Left lung (tissue), 10 donors: ENCODE measurements around the gene INS. TPM values are rescaled to one million over a fixed set of nuclear protein-coding genes. Genes with fewer than 3 reads are reported as not detected.

Experiments
- ATAC-seq: fragments of 200-7000 bp; cut with Tn5 transposase; one replicate; pipeline ENCODE4 v1.9.1; 2020; ENCODE audit warnings: moderate library complexity
- DNase-seq, 4 donors: peaks; one replicate each; pipeline ENCODE4 v3.0.0-alpha.2; 2013 to 2020
- H3K27ac ChIP-seq, 2 donors: fragments of 200-600 bp; sonication (generic) in 1 of 2; one replicate each; pipeline versions ENCODE4 v1.5.0 to v1.8.0; 2020 to 2021
- H3K27me3 ChIP-seq, 2 donors: fragments of 200-600 bp; sonication (generic) in 1 of 2; one replicate each; pipeline versions ENCODE4 v1.5.0 to v1.8.0; 2020 to 2021
- H3K36me3 ChIP-seq, 2 donors: fragments of 200-600 bp; sonication (generic) in 1 of 2; one replicate each; pipeline versions ENCODE4 v1.5.0 to v1.8.0; 2020 to 2021
- H3K4me1 ChIP-seq, 2 donors: fragments of 200-600 bp; one replicate each; pipeline ENCODE4 v1.8.0; 2021
- H3K4me3 ChIP-seq, 2 donors: fragments of 200-600 bp; sonication (generic) in 1 of 2; one replicate each; pipeline versions ENCODE4 v1.5.0 to v1.8.0; 2020 to 2021; ENCODE audit warnings: mild to moderate bottlenecking in 1 of 2
- H3K9me3 ChIP-seq, 2 donors: fragments of 200-600 bp; sonication (generic) in 1 of 2; one replicate each; pipeline versions ENCODE4 v1.5.0 to v1.8.0; 2020 to 2021
- intact Hi-C, 2 donors: fragments of 100-400 bp; cut with DNase I; formaldehyde crosslinking; loops; one replicate each; pipeline versions ENCODE4 v1.11.2 to v1.14.2; 2022
- polyA plus RNA-seq, 6 donors: library from polyadenylated mRNA; unstranded; fragments of 120-200 nt; gene quantifications; one replicate each; pipeline ENCODE4 v1.2.1, GENCODE V29; 2013; ENCODE audit not compliant: insufficient read length in 6 of 6
- total RNA-seq, 2 donors: library from RNA; stranded (reverse); fragmentation: NEBNext Ultra II Directional; extraction: Animal tissue kit (Norgen Biotek cat#: 25700); gene quantifications; one replicate each; pipeline ENCODE4 v1.2.1, GENCODE V29; 2021
- TF ChIP-seq, protein P1 (sequence below), 2 donors: fragments of 200-600 bp; sonication (generic) in 1 of 2; IDR thresholded peaks; one replicate each; pipeline versions ENCODE4 v1.5.0 to v1.8.0; 2021; ENCODE audit warnings: antibody characterized with exemption in 2 of 2
- donor health status: DM: no; HTN: yes; CAD: no.
- donor health status: DM: no; HTN: no; CAD: no.

INS gene
- total and polyA plus RNA-seq, 8 donors: not detected

DNA sequence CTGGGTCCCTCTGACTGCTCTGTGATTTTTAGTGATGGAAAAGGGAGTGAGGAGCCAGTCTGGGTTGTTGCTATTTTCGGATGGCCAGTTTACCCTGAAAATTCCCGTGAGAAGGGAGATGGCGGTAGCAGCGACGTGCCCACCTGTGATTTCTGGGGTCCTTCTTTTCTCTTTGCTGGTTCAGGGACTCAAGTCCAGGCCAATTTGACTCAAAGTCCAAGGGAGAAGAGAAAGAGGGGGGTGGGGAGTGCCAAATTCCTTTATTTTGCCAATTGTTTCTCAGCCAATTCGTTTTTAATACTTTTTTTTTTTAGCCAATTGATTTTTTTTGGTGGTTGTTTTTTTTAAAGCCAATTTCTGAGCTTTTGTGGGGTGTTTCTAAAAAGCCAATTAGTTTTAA is 28.8 kb downstream of the INS start:
- TF ChIP-seq, protein P1, sequence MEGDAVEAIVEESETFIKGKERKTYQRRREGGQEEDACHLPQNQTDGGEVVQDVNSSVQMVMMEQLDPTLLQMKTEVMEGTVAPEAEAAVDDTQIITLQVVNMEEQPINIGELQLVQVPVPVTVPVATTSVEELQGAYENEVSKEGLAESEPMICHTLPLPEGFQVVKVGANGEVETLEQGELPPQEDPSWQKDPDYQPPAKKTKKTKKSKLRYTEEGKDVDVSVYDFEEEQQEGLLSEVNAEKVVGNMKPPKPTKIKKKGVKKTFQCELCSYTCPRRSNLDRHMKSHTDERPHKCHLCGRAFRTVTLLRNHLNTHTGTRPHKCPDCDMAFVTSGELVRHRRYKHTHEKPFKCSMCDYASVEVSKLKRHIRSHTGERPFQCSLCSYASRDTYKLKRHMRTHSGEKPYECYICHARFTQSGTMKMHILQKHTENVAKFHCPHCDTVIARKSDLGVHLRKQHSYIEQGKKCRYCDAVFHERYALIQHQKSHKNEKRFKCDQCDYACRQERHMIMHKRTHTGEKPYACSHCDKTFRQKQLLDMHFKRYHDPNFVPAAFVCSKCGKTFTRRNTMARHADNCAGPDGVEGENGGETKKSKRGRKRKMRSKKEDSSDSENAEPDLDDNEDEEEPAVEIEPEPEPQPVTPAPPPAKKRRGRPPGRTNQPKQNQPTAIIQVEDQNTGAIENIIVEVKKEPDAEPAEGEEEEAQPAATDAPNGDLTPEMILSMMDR (IDR thresholded peaks at IDR 0.05): no peak
- H3K4me3 ChIP-seq: no peak overlapping the region
- H3K27me3 ChIP-seq: peaks cover under 1 to 74% of the 10 kb centered on the region in 2 donors
- H3K36me3 ChIP-seq: no peaks in the 10 kb centered on the region
- H3K27ac ChIP-seq: no peak overlapping the region
- no peaks in the 10 kb centered on the region for H3K4me1 ChIP-seq
- DNase-seq: no peak
- intact Hi-C loops: no loop called here
- ATAC-seq: no peak
- no peaks in the 10 kb centered on the region for H3K9me3 ChIP-seq

DNA sequence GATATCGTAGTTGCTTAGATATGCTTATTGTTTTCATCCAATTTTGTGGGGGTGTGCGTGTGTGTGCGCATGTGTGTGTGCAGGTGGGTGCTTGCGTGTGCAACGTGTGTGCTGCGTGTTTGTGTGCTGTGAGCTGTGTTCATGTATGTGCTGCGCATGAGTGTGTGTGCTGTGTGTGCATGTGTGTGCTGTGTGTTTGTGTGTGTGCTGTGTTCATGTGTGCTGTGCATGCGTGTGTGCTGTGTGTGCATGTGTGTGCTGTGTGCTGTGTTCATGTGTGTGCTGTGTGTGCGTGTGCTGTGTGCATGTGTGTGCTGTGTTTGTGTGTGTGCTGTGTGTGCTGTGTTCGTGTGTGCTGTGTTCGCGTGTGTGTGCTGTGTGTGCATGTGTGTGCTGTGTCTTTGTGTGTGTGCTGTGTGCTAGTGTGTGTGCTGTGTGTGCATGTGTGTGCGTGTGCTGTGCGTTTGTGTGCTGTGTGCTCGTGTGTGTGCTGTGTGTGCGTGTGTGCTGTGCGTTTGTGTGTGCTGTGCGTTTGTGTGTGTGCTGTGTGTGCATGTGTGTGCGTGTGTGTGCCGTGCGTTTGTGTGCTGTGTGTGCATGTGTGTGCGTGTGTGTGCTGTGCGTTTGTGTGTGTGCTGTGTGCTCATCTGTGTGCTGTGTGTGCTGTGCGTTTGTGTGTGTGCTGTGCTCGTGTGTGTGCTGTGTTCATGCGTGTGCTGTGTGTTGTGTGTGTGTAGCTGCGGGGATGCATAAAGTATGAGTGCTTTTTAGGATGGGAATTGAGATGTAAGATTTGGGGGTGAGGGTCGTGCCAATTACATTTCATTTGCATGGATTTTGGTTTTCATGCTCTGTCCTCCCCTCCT is 29.4 kb downstream of the INS start:
- H3K27me3 ChIP-seq: peaks cover 0 to 68% of the 10 kb centered on the region in 2 donors
- TF ChIP-seq, protein P1 (IDR thresholded peaks at IDR 0.05): no peak
- H3K4me3 ChIP-seq: no peak overlapping the region
- H3K27ac ChIP-seq: no peak overlapping the region
- DNase-seq (peak in 1 of 4 donors; percentile 19), ATAC-seq (no peak)
- H3K4me1 ChIP-seq: no peaks in the 10 kb centered on the region
- no peaks in the 10 kb centered on the region for H3K9me3 ChIP-seq
- H3K36me3 ChIP-seq: no peaks in the 10 kb centered on the region
- intact Hi-C loops: no loop called here

- no peaks in the 10 kb centered on the region for H3K36me3 ChIP-seq
- no peak for ATAC-seq
- no peaks in the 10 kb centered on the region for H3K4me1 ChIP-seq
- DNase-seq: peak in 1 of 4 donors; percentile 68
- intact Hi-C loops: no loop called here
- peaks cover 0 to 61% of the 10 kb centered on the region in 2 donors for H3K27me3 ChIP-seq
- H3K9me3 ChIP-seq: no peaks in the 10 kb centered on the region
- TF ChIP-seq, protein P1 (IDR thresholded peaks at IDR 0.05): no peak
- no peak overlapping the region for H3K27ac ChIP-seq
- H3K4me3 ChIP-seq: no peak overlapping the region
Measured at GRCh38 chr11:2130881-2131352, 30.1 kb downstream of the INS start.

DNA sequence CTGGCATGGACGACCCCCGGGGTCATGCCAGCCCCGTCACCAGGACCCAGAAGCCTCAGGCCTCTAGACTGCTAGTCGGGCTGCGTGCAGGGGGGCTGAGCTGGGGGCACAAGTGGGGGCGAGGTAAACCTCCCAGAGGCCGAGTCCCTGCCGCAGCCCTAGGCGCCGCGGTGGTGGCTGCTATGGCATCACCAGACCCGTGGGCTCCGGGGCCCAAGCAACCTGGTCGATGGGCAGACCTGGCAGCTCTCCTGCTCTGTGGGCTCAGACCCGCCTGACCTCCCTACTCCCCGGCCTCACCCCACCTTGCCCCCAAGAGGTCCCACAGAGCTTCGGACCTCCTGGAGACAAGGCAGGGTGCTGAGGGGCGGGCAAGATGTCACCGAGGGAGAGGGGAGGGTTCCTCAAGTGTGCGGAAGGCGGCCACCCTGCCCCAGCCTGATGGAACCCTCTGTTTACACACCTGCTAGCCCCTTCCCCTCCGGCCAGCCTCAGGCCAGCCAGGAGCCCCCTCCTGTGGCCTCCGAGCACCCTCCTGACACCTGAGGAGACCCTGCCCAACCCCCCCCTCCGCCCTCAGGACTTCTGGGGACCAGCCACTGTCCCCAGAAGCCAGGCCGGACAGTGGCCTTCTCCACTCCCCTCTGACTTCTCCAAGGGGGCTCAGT is 31.2 kb downstream of the INS start:
- TF ChIP-seq, protein P1 (IDR thresholded peaks at IDR 0.05): no peak
- ATAC-seq (no peak), DNase-seq (peak in 1 of 4 donors; percentile 63)
- H3K4me3 ChIP-seq: no peak overlapping the region
- intact Hi-C loops: no loop called here
- H3K4me1 ChIP-seq: no peaks in the 10 kb centered on the region
- H3K27ac ChIP-seq: no peak overlapping the region
- H3K9me3 ChIP-seq: no peaks in the 10 kb centered on the region
- no peaks in the 10 kb centered on the region for H3K36me3 ChIP-seq
- peaks cover 0 to 50% of the 10 kb centered on the region in 2 donors for H3K27me3 ChIP-seq

DNA sequence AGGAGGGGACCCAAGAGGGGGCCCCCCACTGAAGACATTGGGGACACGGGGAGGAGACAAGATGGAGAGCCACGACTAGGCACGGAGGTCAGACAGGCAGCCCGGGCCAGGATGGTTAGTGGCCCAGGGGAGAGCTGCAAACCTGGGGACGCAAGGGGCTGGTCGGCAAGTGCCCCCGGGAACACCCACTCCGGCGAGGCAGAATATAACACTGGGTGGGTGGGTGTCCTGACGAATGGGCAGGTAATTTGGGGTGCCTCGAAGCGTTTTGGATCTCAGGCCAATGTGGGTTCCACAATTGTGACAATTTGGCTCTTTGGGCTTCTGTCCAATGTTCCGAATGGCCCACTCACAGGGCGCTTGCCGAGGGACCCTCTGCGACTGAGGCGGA is 31.7 kb downstream of the INS start:
- Histone ChIP-seq H3K27ac (no peak overlapping the region), H3K36me3 (no peaks in the 10 kb centered on the region), H3K27me3 (peaks cover 0 to 45% of the 10 kb centered on the region in 2 donors), H3K4me1 (no peaks in the 10 kb centered on the region), H3K4me3 (no peak overlapping the region), H3K9me3 (no peaks in the 10 kb centered on the region)
- no peak for ATAC-seq
- intact Hi-C loops: no loop called here
- TF ChIP-seq, protein P1 (IDR thresholded peaks at IDR 0.05): no peak
- DNase-seq: peak in 1 of 4 donors; percentile 53
